Colon (tissue), 2 donors: ENCODE measurements around the gene LMTK2.
"Not testable (repeated sequence)": the region's sequence is repeated elsewhere in the genome, so short reads cannot be mapped to it uniquely, and the experiment has no call there.

Experiments used
- FAIRE-seq: peaks from 2 replicates; lab custom pipeline; 2012; peaks lifted over from hg19 to GRCh38; lab: Jason Lieb, UNC
- donor health status: control.
- donor health status: control.

LMTK2 gene

GRCh38 chr7:98217623-98218582 is 111.2 kb downstream of the LMTK2 start:
- no peak for FAIRE-seq

- FAIRE-seq, result not testable (repeated sequence)
Measured at GRCh38 chr7:98219382-98219781, 112.7 kb downstream of the LMTK2 start.

GRCh38 chr7:98221611-98222532 is 115.2 kb downstream of the LMTK2 start:
- FAIRE-seq, result no peak

- FAIRE-seq, result no peak
Measured at GRCh38 chr7:98222533-98223195, 116.0 kb downstream of the LMTK2 start.

- no peak for FAIRE-seq
Measured at GRCh38 chr7:98223351-98223897, 116.8 kb downstream of the LMTK2 start.

GRCh38 chr7:98223898-98224700 is 117.4 kb downstream of the LMTK2 start:
- FAIRE-seq, result no peak

- no peak for FAIRE-seq
Measured at GRCh38 chr7:98224701-98225181, 118.1 kb downstream of the LMTK2 start.

- FAIRE-seq, result no peak
Measured at GRCh38 chr7:98225913-98226614, 119.4 kb downstream of the LMTK2 start.

GRCh38 chr7:98227939-98228338 is 121.3 kb downstream of the LMTK2 start:
- FAIRE-seq, result no peak

GRCh38 chr7:98228801-98229200 is 122.1 kb downstream of the LMTK2 start:
- FAIRE-seq, result no peak

GRCh38 chr7:98229441-98229840 is 122.8 kb downstream of the LMTK2 start:
- FAIRE-seq, result no peak

GRCh38 chr7:98229991-98230745 is 123.5 kb downstream of the LMTK2 start:
- no peak for FAIRE-seq

- FAIRE-seq, result no peak
Measured at GRCh38 chr7:98230746-98231471, 124.2 kb downstream of the LMTK2 start.

- no peak for FAIRE-seq
Measured at GRCh38 chr7:98231493-98232262, 125.0 kb downstream of the LMTK2 start.

GRCh38 chr7:98232263-98232585 is 125.6 kb downstream of the LMTK2 start:
- FAIRE-seq, result no peak

- FAIRE-seq, result no peak
Measured at GRCh38 chr7:98232799-98233198, 126.1 kb downstream of the LMTK2 start.

GRCh38 chr7:98233219-98234070 is 126.8 kb downstream of the LMTK2 start:
- FAIRE-seq, result no peak
